HG03469 (cell line): ENCODE measurements around the gene IQGAP2.

Source experiments
- ATAC-seq: cut with Tn5 transposase; IDR thresholded peaks from one replicate; pipeline ENCODE4 v1.9.1; 2021; ENCODE audit warnings: mild to moderate bottlenecking, moderate library complexity, moderate number of reproducible peaks; ENCODE audit not compliant: unreplicated experiment

Gene IQGAP2

DNA sequence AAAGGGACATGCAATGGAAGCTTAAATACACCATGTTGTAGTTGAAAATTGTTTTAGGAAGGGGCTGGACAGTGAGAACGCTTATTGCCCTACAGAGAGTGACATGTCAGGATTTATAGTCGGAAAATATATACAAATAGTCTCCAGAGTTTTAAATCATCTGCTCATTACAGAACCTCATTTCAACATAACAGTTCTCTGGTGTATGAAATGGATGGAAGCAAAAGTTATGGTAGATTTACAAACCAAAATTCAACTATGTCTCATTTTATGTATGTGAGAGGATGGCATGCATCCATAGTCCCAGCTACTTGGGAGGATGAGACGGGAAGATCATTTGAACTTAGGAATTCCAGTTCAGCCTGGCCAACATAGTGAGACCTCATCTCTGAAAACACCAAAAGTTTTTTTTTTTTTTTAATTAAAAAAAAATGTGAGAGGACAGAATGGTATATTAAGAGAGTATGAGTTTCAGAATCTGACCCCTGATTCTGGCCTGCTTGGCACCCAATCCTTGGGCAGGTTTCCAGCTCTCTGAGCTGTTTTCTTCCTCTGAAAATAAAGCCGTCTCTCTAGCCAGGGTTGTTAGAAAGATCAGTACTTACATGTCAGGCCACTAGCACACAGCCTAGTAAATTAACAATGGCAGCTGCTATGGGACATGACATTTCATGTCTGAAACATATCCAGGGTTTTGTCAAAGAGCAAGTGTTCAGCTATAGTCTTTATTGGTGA lies 40.1 kb downstream of the IQGAP2 start:
- no peak for ATAC-seq

DNA sequence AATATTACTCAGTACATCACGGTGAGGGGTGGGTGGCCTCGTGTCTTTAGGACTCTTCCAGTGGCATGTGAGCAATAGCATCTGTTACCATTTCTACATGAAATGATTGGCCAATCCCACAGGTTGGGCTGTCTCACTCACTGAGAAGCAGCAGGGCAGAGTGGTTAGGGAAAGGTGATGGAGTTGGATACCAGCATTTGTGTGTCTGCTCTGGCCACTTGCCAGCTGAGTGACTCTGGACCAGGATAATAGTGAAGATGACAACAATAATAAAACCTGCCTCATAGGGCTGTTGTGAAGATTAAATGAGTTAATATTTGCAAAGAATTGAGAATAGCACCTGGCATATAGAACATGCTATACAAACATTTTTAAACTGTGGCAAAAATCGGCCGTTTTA lies 42.0 kb downstream of the IQGAP2 start:
- no peak for ATAC-seq

DNA sequence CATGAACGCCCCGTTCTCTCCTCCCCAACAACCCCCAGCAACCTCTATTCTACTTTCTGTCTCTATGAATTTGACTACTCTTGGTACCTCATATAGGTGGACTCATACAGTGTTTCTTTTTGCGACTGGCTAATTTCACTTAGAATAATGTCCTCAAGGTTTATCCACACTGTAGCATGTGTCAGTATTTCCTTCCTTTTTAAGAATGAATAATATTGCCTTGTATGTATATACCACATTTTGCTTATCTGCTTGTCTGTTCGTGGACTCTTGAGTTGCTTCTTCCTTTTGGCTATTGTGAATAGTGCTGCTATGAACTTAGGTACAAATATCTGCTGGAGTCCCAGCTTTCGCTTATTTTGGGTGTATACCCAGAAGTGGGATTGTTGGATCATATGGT lies 42.7 kb downstream of the IQGAP2 start:
- no peak for ATAC-seq

DNA sequence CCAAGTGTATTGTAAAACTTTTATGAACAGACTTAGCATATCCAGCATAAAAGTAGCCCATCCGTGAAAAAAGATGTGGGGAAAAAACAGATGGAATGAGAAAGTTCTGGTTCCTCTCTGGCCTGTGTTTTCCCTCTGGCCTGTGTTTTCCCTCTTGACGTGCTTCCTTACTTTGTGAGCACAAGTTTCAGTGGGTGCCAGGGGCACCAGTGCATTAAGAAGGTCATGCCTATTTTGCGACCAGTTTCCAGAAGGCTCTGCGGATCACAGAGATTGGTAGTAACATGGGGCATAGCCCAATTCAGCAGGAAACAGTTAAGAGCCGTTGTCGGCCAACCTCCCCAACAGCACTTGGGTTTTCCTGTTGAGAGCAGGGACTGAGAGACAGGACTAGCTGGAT lies 43.7 kb downstream of the IQGAP2 start:
- no peak for ATAC-seq

DNA sequence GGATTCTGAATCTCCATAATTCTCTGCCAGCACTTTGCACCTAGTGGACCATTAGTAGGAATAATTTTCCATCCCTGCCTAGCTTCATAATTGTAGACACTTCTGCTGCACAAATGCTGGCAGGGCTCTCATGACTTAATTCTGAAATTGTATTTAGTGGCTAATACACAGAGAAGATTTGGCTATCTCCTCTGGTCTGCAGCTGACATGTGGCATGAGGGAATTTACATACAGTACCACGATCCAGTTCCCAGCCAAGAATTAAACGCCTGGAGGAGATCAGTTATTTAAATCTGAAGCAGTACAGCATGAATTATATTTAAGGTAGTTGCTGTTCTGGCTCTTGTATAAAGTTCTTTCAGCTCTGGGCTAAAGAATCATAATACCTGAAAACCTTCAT lies 46.5 kb downstream of the IQGAP2 start:
- ATAC-seq = no peak

DNA sequence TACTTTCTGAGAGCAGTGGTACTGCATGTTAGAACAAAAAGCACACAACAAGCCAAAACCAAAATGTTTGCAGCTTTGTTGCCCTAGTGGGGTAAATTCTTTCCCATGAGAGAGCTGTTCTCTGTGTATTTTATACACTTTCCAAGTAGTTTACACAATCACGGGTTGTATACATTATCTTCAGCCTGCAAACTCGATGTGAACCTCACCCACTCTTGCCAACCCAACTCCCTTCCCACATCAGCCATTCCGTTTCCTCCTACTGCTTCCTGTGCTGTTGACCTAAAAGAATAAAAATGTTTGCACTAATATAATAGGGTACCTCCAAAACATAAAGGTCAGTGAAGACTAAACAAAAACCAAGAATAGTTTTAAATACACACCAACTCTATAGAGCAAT lies 47.0 kb downstream of the IQGAP2 start:
- ATAC-seq = no peak

DNA sequence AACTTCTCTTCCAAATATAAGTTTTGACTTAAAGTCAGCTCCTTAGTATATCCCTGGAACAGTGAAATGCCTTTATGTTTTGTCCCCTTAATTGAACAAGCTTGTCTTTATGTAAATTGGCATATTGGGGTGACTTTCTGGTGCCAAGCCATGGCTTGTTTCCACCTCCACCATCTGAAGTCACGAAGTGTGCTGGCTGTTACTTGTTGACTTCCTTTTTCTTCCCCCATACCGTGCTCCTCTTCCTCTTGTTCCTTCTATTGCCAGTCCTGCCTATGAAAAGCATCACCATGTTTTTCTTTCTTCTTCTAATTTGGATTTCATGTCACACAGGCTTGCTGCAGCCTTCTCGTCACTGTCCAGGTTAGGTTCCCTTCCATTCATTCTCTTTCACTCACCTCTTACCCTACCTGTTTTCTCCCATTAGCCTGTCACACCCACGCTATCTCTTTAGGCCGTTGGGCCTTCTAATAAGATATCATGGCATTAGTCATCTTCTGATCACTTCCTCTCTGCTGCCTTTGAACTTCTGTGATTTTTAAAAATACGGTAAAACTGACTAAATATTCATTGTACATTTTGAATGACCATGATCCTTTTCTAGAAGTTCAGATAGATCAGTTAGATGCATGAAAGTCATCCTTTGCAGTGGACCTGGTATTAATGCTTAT lies 48.1 kb downstream of the IQGAP2 start:
- no peak for ATAC-seq

DNA sequence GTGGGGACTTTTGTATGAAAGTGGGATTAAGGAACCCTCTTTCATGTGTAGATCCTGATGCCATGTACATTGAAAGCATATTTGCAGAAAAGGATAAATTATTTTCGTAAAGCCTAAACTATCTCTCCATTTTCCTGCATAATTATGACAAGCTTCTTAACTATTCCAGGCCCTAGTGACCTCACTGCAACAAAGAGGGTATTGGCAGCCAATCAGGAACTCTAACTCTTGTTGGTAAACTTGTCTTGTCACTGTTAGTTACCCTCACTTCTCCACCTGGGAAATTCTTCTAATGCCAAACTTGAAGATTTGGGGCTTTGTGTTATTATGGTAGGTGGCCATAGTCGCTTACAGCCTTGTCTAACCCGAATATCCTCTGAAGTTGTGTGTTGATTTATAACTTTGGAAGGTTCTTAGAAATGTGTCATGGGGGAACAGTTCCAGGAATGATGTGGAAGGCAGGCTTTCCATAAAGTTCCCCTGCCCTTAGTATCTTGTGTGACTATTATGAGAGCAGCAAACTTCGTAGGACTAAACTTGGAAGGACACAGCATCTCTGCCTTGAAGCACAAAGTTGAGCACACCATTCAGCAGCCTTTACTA lies 52.5 kb downstream of the IQGAP2 start:
- no peak for ATAC-seq

DNA sequence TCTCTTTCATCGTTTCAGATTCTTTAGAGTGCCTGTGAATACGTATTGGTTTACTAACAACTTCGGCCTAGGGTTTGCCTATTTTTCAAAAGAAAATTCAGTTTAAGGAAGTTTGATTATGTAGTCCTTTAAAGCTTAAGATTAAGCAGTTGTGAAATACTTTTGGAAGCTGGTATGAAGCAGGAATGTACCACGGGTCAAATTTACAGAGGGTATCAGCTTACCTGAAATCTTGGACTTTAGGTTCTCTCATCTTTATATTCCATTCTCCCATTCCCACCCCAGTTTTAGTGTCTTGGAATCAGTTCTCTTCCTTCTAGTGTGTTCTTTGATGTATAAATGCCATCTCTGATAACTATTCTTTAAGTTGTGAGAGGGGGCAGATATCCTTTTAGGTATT lies 53.2 kb downstream of the IQGAP2 start:
- no peak for ATAC-seq

DNA sequence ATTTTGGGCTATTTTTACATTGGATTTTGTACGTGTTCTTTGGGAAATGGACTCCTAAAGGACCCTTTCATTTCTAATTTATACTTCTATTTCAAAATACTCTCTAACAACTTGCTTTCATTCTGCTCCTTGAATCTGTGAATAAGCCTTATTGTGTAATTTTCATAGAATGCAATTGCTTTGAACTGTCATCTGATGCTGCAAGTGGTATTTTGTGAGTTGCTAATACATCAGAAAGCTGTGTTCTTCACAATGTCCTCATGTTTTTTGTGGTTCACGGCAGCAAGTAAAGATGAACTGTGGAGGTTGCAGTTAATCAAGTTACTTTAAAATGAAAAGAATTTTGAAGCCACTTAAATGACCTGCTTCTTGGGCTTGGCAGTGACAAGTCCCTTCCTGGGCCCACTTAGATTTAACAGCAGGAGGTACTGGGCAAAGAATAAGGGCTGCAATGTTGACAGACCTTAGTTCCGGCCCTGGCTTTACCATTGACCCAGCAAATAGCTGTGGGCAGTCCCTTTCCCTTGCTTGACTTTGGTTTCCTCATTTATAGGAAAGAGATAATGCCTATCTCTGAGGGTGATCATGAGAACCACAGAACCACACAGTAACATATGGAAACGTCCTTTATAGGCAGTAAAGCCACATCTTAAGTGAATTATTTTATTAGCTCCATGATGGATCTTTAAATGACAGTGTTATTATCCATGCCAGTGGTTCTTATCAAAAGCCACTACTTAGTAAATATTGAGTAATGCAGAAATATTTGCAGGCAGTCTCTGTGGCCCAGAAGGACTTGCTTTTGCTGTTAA lies 54.8 kb downstream of the IQGAP2 start:
- no peak for ATAC-seq

DNA sequence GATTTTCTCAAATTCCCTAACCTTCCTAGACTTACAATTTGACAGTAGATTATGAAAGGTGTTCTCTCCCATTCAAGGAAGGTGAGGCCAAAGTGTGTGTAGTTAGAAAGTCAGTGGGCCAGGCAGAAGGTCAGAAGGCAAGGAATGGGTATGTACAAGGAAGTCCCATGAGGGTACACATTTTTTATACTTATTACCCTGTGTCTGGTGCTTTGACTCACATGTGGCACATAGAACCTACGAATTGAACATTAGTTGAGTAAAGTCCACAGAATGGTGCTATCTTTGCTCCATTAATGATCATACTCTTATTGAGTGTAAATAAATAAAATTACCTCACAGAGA lies 55.4 kb downstream of the IQGAP2 start:
- no peak for ATAC-seq

DNA sequence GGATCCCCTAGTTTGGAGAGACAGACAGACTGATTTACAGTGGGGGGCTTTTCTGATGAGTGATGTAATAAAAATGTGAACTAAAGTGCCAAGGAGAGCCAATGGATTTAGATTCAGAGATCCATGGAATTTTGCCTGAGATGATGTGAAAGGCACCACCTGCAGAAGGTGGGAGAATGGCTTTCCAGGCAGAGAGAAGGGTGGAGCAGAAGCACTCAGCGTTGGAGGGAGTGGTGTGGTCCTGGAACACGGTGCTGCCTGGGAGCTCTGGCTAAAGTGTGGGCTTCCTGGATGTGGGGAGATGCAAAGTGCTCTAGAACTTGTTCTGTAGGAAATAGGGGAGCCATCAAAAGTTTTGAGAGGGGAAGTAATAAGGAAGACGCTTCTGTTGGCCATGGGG lies 57.0 kb downstream of the IQGAP2 start:
- ATAC-seq = no peak

DNA sequence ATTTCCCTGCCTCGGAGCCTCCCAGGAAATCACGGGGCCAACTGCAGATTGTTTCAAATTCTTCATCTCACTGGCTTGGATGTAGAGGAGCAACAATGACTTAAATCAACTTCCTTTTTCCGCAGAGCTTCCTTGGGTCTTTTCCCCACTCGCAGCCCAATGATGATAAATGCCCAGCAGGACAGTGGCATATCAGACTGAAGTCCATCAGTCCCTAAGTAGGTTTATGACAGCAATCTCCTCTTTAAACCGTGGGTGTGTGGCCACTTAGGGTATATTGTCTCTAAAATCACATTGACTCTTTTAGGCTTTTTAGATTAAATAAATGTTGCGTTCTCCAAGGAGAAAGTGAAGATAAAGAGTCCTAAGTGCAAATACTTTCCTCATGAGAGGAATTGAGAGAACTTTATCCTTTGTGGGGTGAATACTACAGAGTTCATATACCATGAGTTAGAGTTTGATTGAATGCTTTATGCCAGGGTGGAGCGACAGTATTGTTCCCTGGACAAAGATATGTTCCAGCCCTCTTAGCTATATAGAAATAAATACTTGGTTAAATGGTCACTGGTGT lies 59.1 kb downstream of the IQGAP2 start:
- ATAC-seq = no peak

DNA sequence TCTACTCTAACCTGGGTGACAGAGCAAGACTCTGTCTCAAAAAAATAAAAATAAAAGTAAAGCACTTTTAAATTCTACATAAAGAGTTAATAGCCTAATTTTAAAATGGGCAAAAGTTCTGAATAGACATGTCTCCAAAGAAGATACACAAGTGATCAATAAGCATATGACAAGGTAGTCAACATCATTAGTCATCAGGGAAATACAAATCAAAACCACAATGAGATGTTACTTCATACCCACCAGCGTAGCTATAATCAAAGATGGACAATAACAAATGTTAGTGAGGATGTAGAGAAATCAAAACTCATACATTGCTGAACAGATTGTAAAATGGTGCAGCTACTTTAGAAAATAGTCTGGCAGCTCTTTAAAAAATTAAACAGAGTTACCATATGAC lies 64.1 kb downstream of the IQGAP2 start:
- ATAC-seq = no peak

DNA sequence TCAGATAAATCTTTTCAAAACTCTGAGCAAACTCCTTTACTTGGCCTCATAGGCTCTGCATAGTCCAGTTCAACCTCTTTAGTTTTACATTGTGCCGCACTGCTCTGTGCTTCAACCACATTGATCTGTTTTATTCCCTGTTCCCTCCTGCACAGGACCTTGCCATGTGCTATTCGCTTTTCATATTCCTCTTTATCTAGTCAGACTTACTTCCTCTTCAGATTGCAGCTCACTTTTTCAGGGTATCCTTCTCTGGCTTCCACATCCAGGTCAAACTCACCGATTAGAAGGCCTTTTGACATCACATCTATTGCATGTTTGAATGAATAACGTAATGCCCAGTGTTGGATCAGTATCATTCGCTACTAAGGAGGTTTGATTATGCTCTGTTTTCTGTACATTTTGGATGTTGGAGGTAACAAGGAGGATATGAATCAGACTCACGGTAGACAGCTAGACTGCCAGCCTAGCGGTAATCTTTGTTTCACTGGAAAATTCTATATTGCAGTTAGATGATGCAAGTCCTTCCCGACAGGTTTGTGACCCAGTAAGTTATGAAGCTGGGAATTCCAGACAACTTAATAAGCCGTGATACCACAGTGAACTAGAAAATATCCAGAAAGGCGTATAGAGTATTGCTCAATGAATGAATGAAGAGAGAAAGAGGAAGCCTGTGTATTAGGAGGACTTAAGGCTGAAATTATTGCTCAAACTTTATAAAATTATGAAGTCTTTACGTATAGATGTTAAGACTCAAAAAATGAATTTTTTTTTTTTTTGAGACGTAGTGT lies 65.7 kb downstream of the IQGAP2 start:
- ATAC-seq = no peak

DNA sequence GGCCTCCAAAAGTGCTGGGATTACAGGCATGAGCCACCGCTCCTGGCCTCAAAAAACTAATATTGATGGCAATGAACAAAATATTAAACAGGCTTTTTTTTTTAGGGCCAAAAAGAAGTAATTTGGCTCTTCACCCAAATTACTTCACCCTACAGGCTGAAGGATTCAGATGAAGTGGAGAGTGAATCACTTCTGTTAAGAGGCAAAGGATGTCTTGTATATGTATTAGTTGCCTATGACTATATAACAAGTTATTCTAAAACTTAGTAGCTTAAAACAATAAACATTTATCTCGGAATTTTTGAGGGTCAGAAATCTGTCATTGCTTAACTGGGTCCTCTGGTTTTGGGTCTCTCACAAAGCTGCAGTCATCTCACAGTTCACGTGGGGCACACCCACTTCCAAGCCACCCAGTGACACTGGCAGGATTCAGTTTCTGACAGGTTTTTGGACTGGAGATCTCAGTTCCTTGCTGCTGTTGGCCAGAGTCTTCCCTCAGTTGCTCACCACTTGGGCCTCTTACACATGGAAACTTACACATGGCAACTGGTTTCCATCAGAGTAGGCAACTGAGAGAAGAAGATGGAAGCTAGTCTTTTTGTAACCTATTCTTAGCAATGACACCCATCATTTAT lies 66.7 kb downstream of the IQGAP2 start:
- no peak for ATAC-seq

DNA sequence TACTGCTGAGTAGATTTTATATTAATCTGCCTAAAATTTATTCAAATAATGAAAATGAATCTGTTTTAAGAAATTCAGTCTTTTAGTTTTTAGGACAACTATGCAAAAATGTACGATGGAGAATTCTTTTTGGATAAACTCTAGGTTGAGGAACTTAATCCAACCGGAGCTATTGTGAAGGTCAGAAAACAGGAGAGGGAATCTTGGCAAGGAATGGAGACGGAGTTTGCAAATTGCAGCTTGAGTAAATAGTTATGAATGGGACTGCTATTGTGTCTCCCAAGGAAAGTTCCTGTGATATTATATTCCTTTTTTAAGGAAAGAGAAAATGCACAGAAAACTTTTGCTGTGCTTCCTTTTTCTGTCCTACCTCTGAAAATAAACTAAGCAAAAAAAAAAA lies 67.9 kb downstream of the IQGAP2 start:
- ATAC-seq = no peak

DNA sequence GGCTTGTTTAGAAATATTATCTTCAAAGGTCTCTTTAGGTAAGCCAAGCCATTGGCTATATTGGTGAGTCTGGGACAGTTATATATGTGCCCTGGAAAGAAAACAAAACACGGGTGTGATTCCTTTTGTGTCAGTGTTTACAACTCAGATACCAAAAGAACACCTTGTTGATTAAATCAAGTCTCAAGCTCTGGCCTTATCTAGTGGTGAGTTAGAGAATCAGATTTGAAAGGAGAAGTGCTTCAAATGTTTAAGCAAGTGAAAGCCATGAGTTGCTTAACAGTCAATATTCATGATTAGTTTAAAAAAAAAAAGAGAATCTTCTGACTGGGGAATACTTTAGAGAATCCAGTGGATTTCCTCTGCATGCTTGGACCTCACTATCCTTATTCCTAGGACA lies 68.3 kb downstream of the IQGAP2 start:
- ATAC-seq = no peak

DNA sequence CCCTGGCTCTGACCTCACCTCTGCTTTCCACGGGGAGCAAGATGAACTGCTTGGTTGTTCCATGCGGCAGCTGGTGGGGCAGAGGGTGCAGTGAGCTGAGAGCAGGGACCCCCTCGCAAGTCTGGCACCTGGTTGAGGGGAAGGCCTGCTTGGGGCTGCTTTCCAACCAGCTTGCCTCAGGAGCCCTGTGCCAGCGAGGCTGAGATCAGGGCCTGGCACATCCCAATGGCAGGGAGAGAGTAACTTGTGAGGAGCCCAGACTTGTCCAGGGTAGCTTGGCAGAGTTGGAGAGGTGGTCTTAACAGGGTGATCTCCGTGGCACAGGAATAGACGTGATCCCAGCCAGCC lies 68.9 kb downstream of the IQGAP2 start:
- no peak for ATAC-seq

DNA sequence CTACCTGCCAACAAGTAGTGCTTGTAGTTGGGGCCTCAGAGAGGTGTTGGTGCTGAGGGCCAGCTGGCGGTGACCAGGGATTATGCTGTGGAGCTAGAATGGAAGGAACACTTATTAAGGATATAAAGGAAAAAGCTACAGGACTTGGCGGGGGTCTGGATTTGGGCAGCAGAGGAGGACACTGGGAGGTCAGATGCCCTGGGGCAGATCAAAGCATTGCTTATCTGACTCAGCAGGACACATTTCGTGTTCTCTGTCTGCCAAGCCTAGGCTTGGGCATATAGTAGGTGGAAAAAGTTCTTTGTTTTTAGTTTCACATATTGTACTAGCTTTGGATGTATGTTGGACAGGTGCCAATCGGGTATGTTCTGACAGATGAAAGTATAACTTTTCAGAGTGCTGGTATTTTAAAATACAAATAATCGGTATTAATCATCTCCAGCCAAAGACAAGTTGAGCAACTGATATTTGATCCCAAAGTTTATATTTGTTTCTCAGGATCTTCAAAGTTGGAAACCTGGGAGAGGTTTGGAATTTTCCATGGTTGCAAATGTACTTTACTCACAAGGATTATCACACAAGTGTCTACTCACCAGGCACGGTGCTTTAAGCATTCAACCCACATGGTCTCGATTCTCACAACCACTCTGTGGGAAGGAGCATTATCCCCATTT lies 69.4 kb downstream of the IQGAP2 start:
- ATAC-seq = no peak
